ENCODE data around the gene MMD. TPM values are rescaled to one million over a fixed set of nuclear protein-coding genes. Genes with fewer than 3 reads are reported as not detected.
A peak's percentile ranks its signal among the peaks of the same experiment; 100 is the strongest.

Gene MMD
- total and polyA plus RNA-seq, 3 experiments from 2014 or later: 7.9 to 19.1 (median 16.0) TPM

- Mint-ChIP-seq H3K27me3 (peaks cover 6 to 20% of the 10 kb centered on the region in 2 donors), H3K36me3 (peaks cover 0 to 4% (median 0%) of the 10 kb centered on the region in 3 donors), H3K27ac (no peak overlapping the region), H3K9me3 (peaks cover 0 to 3% (median 2%) of the 10 kb centered on the region in 5 donors), H3K4me1 (no peaks in the 10 kb centered on the region), H3K4me3 (no peak overlapping the region)
- no peaks in the 10 kb centered on the region for H3K9me3 ChIP-seq (ENCODE audit: low read length)
- H3K4me3 ChIP-seq (ENCODE audit: low read length): no peak overlapping the region
- H3K4me1 ChIP-seq (ENCODE audit: insufficient read depth, low read length): no peaks in the 10 kb centered on the region
- no peak overlapping the region for H3K27ac ChIP-seq (ENCODE audit: low read depth, low read length)
- no peaks in the 10 kb centered on the region for H3K27me3 ChIP-seq (ENCODE audit: insufficient read depth, low read length, poor library complexity, severe bottlenecking)
- POLR2A ChIA-PET: no interaction called here
- no peaks in the 10 kb centered on the region for H3K36me3 ChIP-seq (ENCODE audit: insufficient read depth, low read length)
- CTCF ChIA-PET: interaction anchor here (1.6 kb wide), 1 partner anchor 20 kb away, joined by 3 read pairs; no protein-coding TSS in a partner anchor
- DNase-seq: no peak
Observed at GRCh38 chr17:55377671-55378275, 43.9 kb downstream of the MMD start.

GRCh38 chr17:55368706-55369105 is 52.9 kb downstream of the MMD start:
- peaks cover 0 to 4% (median 3%) of the 10 kb centered on the region in 3 donors for H3K4me1 Mint-ChIP-seq
- Histone ChIP-seq H3K4me1 (ENCODE audit: insufficient read depth, low read length) (no peaks in the 10 kb centered on the region), H3K9me3 (ENCODE audit: low read length) (no peaks in the 10 kb centered on the region), H3K27me3 (ENCODE audit: insufficient read depth, low read length, poor library complexity, severe bottlenecking) (no peaks in the 10 kb centered on the region), H3K4me3 (ENCODE audit: low read length) (no peak overlapping the region), H3K27ac (ENCODE audit: low read depth, low read length) (no peak overlapping the region), H3K36me3 (ENCODE audit: insufficient read depth, low read length) (no peaks in the 10 kb centered on the region)
- no peak overlapping the region for H3K4me3 Mint-ChIP-seq
- peak overlapping the region in 1 of 8 donors; percentile 65 for H3K27ac Mint-ChIP-seq
- peaks cover 11 to 13% of the 10 kb centered on the region in 2 donors for H3K27me3 Mint-ChIP-seq
- peaks cover 0 to 12% (median 0%) of the 10 kb centered on the region in 3 donors for H3K36me3 Mint-ChIP-seq
- DNase-seq: no peak
- peaks cover 0 to 7% (median 3%) of the 10 kb centered on the region in 5 donors for H3K9me3 Mint-ChIP-seq
- ChIA-PET POLR2A (no interaction called here), CTCF (no interaction called here)

GRCh38 chr17:55366020-55366481 is 55.6 kb downstream of the MMD start:
- DNase-seq: no peak
- peaks cover 3 to 4% (median 3%) of the 10 kb centered on the region in 5 donors for H3K9me3 Mint-ChIP-seq
- H3K36me3 Mint-ChIP-seq: peaks cover 0 to 2% (median 0%) of the 10 kb centered on the region in 3 donors
- POLR2A ChIA-PET: no interaction called here
- Histone ChIP-seq H3K27ac (ENCODE audit: low read depth, low read length) (no peak overlapping the region), H3K4me1 (ENCODE audit: insufficient read depth, low read length) (no peaks in the 10 kb centered on the region), H3K4me3 (ENCODE audit: low read length) (no peak overlapping the region), H3K36me3 (ENCODE audit: insufficient read depth, low read length) (no peaks in the 10 kb centered on the region), H3K27me3 (ENCODE audit: insufficient read depth, low read length, poor library complexity, severe bottlenecking) (no peaks in the 10 kb centered on the region), H3K9me3 (ENCODE audit: low read length) (no peaks in the 10 kb centered on the region)
- H3K27ac Mint-ChIP-seq: no peak overlapping the region
- peaks cover 8 to 9% of the 10 kb centered on the region in 2 donors for H3K27me3 Mint-ChIP-seq
- peaks cover 0 to 4% (median 3%) of the 10 kb centered on the region in 3 donors for H3K4me1 Mint-ChIP-seq
- no peak overlapping the region for H3K4me3 Mint-ChIP-seq
- CTCF ChIA-PET: interaction anchor here (2.9 kb wide), 1 partner anchor 9 kb away, joined by 17 read pairs; no protein-coding TSS in a partner anchor

DNA sequence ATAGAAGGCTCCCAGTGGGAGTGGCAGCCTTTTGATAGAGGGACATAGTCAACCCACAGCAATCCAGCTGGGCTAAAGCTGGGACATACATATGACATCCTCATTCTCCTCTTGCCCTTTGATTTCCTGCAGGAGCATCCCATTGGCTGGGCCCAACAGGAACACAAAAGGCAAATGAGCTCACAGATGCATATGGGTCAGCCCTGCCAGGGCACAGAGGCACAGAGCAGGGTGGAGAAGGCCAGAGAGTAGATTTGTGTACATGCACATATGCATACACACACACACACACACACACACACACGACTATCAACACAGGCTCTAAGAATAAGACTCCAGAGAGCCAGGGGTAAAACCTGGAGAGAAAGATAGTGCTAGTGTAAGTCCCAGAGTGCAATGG is 58.6 kb downstream of the MMD start:
- DNase-seq: no peak
- no peak overlapping the region for H3K27ac ChIP-seq (ENCODE audit: low read depth, low read length)
- no peak overlapping the region for H3K4me3 ChIP-seq (ENCODE audit: low read length)
- H3K4me3 Mint-ChIP-seq: no peak overlapping the region
- H3K36me3 Mint-ChIP-seq: peaks cover 0 to 8% (median 2%) of the 10 kb centered on the region in 3 donors
- H3K36me3 ChIP-seq (ENCODE audit: insufficient read depth, low read length): no peaks in the 10 kb centered on the region
- no peaks in the 10 kb centered on the region for H3K4me1 Mint-ChIP-seq
- peaks cover 5 to 13% (median 10%) of the 10 kb centered on the region in 5 donors for H3K9me3 Mint-ChIP-seq
- no peaks in the 10 kb centered on the region for H3K27me3 ChIP-seq (ENCODE audit: insufficient read depth, low read length, poor library complexity, severe bottlenecking)
- H3K27ac Mint-ChIP-seq: no peak overlapping the region
- no peaks in the 10 kb centered on the region for H3K9me3 ChIP-seq (ENCODE audit: low read length)
- ChIA-PET CTCF (interaction anchor here (2.1 kb wide), 1 partner anchor 15 kb away, joined by 9 read pairs; no protein-coding TSS in a partner anchor), POLR2A (interaction anchor here (0.6 kb wide), 1 partner anchor 61 kb away, joined by 5 read pairs; no protein-coding TSS in a partner anchor)
- H3K4me1 ChIP-seq (ENCODE audit: insufficient read depth, low read length): no peaks in the 10 kb centered on the region
- peaks cover 7 to 14% of the 10 kb centered on the region in 2 donors for H3K27me3 Mint-ChIP-seq

DNA sequence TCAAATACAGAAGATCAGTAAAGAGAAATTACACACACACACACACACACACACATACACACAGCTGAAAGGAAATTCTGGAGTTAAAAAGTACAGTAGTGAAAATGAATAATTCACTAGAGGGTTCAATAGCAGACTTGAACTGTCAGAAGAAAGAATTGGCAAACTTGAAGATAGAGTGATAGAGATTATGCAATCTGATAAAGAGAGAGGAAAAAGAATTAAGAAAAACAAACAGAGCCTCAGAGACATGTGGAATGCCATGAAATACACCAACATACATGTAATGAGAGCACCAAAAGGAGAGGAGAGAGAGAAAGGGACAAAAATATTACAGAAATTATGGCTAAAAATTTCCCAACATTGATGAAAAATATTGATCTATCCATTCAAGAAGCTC is 60.7 kb downstream of the MMD start:
- Histone ChIP-seq H3K36me3 (ENCODE audit: insufficient read depth, low read length) (no peaks in the 10 kb centered on the region), H3K27ac (ENCODE audit: low read depth, low read length) (no peak overlapping the region), H3K9me3 (ENCODE audit: low read length) (no peaks in the 10 kb centered on the region), H3K27me3 (ENCODE audit: insufficient read depth, low read length, poor library complexity, severe bottlenecking) (no peaks in the 10 kb centered on the region), H3K4me1 (ENCODE audit: insufficient read depth, low read length) (no peaks in the 10 kb centered on the region), H3K4me3 (ENCODE audit: low read length) (no peak overlapping the region)
- Mint-ChIP-seq H3K4me3 (no peak overlapping the region), H3K36me3 (peaks cover 0 to 8% (median 2%) of the 10 kb centered on the region in 3 donors), H3K27ac (no peak overlapping the region), H3K4me1 (peaks cover 0 to 5% (median 3%) of the 10 kb centered on the region in 3 donors), H3K27me3 (peaks cover 9 to 18% of the 10 kb centered on the region in 2 donors), H3K9me3 (peaks cover 5 to 13% (median 10%) of the 10 kb centered on the region in 5 donors)
- no peak for DNase-seq
- POLR2A ChIA-PET: no interaction called here
- CTCF ChIA-PET: no interaction called here

GRCh38 chr17:55356434-55357328 is 65.0 kb downstream of the MMD start:
- peaks cover 5 to 13% of the 10 kb centered on the region in 2 donors for H3K27me3 Mint-ChIP-seq
- peaks cover 0 to 8% (median 2%) of the 10 kb centered on the region in 3 donors for H3K36me3 Mint-ChIP-seq
- ChIA-PET CTCF (interaction anchor here (0.6 to 3.5 kb wide), 9 partner anchors 9 to 365 kb away, joined by 3 to 17 read pairs (median 4); no protein-coding TSS in a partner anchor), POLR2A (no interaction called here)
- peaks cover 0 to 5% (median 3%) of the 10 kb centered on the region in 3 donors for H3K4me1 Mint-ChIP-seq
- no peak overlapping the region for H3K27ac ChIP-seq (ENCODE audit: low read depth, low read length)
- H3K4me1 ChIP-seq (ENCODE audit: insufficient read depth, low read length): no peaks in the 10 kb centered on the region
- DNase-seq: peak; percentile 20 to 70 (median 41)
- no peaks in the 10 kb centered on the region for H3K36me3 ChIP-seq (ENCODE audit: insufficient read depth, low read length)
- no peak overlapping the region for H3K27ac Mint-ChIP-seq
- H3K9me3 ChIP-seq (ENCODE audit: low read length): no peaks in the 10 kb centered on the region
- no peak overlapping the region for H3K4me3 ChIP-seq (ENCODE audit: low read length)
- peaks cover 5 to 13% (median 10%) of the 10 kb centered on the region in 5 donors for H3K9me3 Mint-ChIP-seq
- no peaks in the 10 kb centered on the region for H3K27me3 ChIP-seq (ENCODE audit: insufficient read depth, low read length, poor library complexity, severe bottlenecking)
- H3K4me3 Mint-ChIP-seq: no peak overlapping the region

GRCh38 chr17:55354941-55355340 is 66.7 kb downstream of the MMD start:
- Mint-ChIP-seq H3K4me3 (no peak overlapping the region), H3K4me1 (peaks cover 0 to 5% (median 3%) of the 10 kb centered on the region in 3 donors), H3K36me3 (no peaks in the 10 kb centered on the region), H3K27ac (no peak overlapping the region), H3K27me3 (peaks cover 4 to 5% of the 10 kb centered on the region in 2 donors), H3K9me3 (no peaks in the 10 kb centered on the region)
- H3K36me3 ChIP-seq (ENCODE audit: insufficient read depth, low read length): no peaks in the 10 kb centered on the region
- H3K4me1 ChIP-seq (ENCODE audit: insufficient read depth, low read length): no peaks in the 10 kb centered on the region
- no peak for DNase-seq
- H3K27ac ChIP-seq (ENCODE audit: low read depth, low read length): no peak overlapping the region
- ChIA-PET POLR2A (interaction anchor here (0.6 kb wide), 1 partner anchor 91 kb away, joined by 4 read pairs; no protein-coding TSS in a partner anchor), CTCF (interaction anchor here (0.9 to 3.5 kb wide), 4 partner anchors 8 to 363 kb away, joined by 4 to 13 read pairs (median 6); no protein-coding TSS in a partner anchor)
- H3K27me3 ChIP-seq (ENCODE audit: insufficient read depth, low read length, poor library complexity, severe bottlenecking): no peaks in the 10 kb centered on the region
- H3K9me3 ChIP-seq (ENCODE audit: low read length): no peaks in the 10 kb centered on the region
- no peak overlapping the region for H3K4me3 ChIP-seq (ENCODE audit: low read length)
